GM18526 (cell line): ENCODE data around the gene AQR.

ENCODE experiments used
- POLR2A ChIP-seq: IDR thresholded peaks from 3 replicates; pipeline ENCODE4 v1.6.1; 2011; ENCODE audit not compliant: insufficient read length; ENCODE audit errors: extremely low read depth

Gene AQR

DNA sequence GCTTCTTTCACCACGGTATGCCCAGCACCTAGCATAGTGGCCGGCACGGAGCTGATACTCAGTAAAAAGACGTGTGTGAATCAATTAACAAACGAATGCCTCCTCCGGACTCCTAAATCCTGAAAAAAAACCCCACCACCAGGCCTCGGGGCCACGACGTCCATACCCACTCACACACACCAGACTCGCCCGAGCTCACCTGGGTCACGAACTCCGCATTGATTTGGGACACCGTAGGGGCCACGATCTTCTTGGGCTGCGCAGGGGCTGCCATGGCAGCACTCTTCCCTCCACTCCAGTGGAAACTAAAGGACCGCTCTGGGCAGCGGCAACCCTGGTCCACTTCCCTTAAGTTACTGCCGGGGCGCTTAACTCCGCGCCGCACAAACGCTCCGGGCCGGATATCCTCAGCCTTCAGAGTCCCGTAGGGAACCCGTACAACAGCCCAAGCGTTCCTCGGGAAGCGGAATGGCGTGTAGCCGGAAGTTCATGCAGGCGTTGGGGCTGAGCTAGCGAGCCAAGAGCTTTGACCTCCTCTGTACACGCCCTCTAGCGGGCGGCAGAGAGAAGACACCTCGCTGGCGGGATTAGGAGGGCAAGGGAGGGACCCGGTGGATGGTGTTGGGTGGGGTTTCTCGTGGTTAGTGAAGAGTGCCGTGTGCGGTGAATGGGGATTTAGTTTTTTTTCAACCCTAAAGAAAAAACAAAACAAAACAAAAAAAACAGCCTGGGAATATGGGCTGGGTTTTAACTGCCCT, at the start of gene AQR:
TSS of gene AQR (minus strand) at position 403 of the 758 bp plus-strand sequence. CDS start at position 274, 129 bp downstream.
- TF ChIP-seq POLR2A: peak; percentile 88

DNA sequence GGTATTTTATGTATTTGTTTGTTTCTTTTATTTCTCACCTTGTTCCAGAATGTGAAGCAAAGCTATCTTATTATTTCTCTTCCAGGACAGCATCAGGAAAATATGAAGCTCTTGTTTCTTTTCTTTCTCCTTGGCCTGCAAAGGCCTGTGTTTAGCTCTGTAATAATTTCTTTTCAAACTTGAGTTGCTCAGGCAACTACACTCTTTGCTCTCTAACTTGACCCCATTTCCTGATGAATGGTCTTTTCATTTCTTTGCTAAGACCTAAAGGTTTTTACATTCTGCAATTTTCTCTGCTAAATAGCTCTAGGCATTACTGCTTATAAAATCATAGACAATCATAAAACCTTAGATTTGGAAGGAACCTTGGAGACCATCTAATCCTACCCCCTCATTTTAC, 44.7 kb upstream of the AQR start:
- TF ChIP-seq POLR2A: no peak

DNA sequence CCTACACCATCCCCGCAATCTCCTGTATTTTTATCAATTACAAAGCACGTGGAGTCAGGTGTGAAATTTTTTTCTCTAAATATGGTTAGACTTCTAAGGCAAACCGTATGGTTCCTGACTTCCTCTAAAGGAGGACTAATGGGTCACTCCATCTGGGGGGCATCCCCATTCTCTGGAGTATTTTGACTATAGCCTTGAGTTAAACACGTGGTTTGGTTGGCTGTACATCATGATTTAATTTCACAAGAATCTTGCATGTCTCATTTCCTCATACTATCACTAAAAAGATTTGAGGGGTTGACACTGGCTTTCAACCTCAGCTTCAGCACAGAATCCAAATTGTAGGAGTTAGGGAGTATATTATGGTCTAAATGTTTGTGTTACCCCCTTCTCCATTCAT, 43.8 kb upstream of the AQR start:
- no peak for TF ChIP-seq POLR2A

DNA sequence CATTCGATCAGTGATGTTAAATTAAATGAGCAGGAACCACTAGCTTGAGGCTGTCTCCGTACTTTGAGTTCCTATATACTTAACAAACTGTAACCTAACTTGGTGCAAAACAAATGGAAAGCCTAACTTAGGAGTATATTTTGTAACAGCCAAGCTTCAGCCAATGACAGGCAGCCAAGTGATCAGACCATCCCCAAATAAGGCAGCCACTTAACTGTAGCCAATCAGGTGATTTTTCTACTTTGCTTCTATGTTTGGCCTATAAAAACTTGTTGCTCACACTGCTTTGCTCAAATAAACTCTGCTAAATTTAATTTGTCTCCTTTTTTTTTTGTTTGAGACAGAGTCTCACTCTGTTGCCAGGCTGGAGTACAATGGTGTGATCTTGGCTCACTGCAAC, 37.9 kb upstream of the AQR start:
- TF ChIP-seq POLR2A: no peak

DNA sequence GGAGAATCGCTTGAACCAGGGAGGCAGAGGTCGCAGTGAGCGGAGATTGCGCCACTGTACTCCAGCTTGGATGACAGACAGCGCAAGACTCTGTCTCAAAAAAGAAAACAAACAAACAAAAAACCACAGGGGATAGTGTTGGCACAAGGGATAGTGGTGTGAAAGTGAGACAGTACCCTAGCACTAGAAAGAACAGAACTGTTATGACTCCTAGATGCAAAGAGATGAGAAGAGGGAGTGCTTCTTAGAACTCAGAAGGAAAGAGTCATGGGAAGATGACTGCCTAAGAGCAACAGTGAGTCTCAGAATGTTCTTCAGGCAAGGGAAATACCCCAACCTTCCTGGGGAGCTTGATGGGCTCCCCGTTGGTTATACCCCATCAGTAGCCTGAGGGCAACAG, 36.4 kb upstream of the AQR start:
- TF ChIP-seq POLR2A: no peak

DNA sequence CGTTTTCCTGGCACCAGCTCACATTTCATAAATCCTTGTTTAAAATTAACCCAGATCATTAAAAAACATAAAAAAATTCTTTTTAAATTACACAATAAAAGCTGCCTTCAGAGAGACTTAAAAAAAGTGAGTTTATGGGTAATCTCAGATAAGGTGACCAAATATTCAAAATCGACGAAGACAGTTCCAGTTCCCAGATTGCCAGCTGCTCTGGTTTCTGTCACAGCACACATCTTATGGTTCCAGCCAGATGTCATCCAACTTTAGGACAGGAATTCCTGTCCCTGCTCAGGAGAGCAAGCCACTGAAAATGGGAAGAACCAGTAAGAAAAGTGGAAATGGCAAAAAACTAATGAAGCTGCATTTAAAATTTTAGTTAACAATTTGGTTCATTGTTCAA, 34.4 kb upstream of the AQR start:
- TF ChIP-seq POLR2A: no peak

DNA sequence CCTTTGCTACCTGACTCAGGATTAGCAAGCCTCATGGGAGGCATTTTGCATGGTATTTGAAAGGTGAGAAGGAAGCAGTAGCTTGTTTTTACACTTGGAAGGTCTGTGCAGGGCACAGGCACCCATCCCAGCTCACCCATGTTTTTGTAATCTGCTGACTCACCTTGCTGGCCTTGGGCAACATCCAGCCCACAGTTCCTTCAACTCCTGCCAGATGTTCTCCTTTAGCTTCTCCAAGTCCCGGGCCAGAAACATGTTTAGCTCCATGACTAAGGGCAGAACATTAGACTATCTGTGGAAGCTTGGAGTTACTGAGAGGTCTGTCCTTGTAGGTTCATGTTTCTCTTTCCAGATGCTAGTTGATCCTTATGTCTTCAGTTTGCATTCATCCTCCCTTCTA, 31.0 kb upstream of the AQR start:
- TF ChIP-seq POLR2A: no peak

DNA sequence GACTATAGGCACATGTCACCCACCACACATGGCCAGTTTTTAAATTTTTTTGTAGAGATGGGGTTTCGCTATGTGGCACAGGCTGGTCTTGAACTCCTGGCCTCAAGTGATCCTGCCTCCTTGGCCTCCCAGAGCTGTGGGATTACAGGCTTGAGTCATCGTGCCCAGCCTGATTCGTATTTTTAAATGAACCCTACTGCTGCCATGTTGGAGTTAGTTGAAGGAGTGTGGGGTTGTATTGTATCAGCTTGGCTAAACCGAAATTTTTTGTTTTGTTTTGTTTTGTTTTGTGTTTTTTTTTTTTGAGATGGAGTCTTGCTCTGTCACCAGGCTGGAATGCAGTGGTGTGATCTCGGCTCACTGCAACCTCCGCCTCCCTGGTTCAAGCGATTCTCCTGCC, 30.4 kb upstream of the AQR start:
- no peak for TF ChIP-seq POLR2A

DNA sequence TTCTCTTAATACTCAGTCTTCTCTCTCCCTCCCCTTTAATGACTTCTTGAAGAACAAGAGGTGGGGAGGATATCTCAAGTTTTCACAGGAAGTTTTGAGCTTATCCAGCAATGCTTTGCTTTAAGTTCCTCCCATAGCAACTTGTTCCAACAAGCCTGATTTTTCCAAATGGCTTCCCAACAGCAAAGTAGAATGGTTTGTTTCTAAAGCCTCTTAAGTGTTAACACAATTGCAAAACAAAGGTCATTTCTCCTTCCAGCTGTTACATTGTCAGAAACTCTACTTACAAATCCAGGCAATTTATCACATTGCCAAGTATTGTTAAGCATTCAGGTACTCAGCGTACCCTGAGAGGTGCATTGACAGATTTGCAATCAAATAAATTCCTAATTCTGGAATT, 25.4 kb upstream of the AQR start:
- no peak for TF ChIP-seq POLR2A

DNA sequence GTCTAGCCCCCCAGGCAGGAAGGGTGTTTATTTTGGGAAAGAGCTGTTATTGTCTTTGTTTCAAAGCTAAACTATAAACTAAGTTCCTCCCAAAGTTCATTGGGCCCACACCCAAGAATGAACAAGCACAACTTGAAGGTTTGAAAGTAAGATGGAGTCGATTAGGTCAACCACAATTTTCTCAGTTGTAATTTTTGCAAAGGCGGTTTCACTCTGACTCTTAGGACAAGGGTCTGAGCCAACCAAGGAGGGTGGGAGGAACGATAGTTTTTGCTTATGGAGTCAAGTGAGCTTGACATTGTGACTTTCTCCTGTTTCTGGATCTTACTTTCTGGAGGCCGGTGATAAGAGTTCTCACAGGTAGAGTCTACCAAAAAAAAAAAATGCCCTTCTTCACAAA, 24.3 kb upstream of the AQR start:
- no peak for TF ChIP-seq POLR2A

DNA sequence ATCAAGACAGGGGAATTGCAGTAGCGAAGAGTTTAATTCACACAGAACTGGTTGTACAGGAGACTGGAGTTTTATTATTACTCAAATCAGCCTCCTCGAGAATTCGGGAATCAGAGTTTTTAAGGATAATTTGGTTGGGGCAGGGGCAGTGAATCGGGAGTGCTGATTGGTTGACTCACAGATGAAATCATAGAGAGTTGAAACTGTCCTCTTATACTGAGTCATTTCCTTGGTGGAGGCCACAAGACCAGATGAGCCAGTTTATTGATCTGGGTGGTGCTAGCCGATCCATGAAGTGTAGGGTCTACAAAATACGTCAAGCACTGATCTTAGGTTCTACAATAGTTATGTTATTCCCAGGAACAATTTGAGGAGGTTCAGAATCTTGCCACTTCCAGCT, 23.9 kb upstream of the AQR start:
- no peak for TF ChIP-seq POLR2A

DNA sequence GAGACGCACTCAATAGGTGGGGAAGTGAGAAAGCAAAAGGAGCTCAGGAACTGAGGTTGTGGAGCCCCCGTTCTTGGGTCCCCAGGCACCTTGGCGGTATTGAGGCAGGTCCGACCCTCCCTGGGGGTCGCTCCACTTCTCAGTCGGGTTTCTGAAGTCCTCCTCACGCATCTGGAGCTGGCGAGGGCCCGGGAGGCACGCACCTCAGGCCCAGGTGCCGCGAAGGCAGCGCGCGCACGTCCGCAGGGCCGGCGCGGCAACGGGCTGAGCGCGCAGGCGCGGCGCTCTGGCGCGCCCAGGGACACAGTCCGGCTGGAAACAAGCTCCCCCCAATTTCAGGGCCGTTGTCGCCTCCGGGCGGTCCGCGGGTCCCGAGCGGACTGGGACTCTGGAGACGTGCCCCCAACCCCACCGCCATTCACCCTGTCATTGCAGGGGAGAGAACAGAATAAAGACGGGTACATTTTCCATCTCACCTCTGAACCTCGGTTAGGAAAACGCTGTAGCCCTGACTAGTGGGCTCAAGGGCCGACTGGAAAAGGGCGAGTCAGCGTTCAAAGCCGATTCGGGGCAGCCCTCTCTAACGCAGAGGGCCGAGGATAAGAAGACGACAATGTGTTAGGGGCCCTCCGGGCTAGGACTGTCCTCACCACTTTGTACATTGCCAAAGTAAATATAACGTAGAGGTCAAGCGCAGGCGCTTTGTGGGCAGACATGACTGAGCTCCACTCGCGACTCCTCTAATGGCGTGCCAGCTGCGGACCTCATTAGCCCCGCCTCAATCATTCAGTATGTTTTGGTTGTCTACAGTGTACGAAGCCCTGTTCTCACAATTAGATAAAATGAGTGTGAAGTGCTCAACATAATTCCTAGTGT, 18.7 kb upstream of the AQR start, which contains the start of gene ZNF770:
TSS of gene ZNF770 (minus strand) at position 261 of the 876 bp plus-strand sequence. CDS start 4,853 bp downstream, outside the sequence.
- TF ChIP-seq POLR2A: peak; percentile 97

DNA sequence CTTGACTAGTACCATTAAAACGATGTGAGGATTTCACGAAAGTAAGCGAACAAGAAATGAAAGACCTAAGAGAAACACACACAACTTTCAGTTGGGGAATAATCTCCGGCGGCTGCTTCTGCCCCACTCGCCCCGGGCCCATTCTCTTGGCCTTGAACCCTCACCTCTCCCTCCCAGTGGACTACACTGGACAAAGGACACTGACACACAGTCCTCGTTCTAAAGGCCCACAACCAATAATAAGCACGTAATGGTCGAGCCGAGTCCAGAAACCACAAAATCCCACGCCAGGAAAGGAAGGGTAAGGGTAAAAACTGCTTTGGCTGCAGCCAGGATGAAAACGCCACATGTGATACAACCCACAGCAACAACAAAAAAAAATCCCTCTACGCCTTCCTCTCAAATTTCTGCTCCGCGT, 18.1 kb upstream of the AQR start:
- no peak for TF ChIP-seq POLR2A

DNA sequence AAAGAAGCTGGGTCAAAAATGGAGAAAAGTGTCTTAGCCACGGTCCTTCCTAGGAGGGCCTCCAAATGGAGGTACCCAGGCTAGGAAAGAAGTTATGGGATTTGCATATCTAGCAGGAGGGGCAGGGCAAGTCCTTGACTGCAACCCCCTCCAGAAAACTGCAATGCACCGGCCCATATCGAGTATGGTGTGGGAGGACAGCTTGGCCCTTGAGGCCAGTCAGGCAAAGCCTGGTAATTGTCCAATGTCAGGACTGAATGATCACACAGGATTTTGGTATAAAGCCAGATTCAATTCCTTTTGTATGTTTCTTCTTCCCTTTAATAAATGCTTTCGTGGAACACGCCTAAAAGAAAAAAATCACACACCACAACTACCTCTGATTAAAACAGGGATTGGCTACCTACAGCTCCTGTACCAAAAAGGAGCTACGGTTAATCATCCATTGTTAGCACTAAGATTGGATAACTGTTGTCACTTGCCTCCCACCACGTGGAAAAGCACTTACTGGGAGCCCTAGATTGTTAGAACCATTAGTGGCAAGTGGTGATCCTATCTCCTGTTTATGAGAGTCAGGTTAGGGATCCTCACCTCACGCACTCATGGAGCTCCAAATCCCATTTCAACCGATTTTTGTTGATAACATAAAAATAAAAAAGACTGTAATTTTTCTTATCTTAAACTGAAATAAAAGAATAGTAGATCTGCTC, 17.4 kb upstream of the AQR start:
- TF ChIP-seq POLR2A: no peak

DNA sequence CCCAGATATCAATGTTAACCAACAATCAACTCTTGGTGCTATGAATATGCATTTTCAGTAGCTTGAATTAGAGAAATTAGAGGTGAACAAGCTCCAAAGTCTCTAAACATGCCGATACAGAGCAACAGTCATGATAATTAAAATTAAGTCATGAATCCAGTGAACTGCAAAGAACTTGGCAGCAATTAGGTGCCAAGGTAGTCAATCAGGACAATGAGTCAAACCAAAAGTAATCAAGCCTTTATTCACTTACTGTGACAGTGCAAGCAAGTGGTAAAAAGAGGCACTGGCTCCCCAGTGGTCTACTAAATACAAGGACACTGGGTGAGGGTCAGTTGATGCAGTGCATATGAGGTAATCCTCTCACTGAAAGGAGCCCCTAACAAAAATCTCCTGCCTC, 16.8 kb upstream of the AQR start:
- no peak for TF ChIP-seq POLR2A
